IMR-90 (cell line): ENCODE measurements around the gene PLPP1. TPM values are rescaled to one million over a fixed set of nuclear protein-coding genes. Genes with fewer than 3 reads are reported as not detected.

ENCODE experiments used
- ATAC-seq: fragments of 200-7000 bp; cut with Tn5 transposase; 2 replicates; pipeline ENCODE4 v1.9.1; 2020; ENCODE audit warnings: low read depth, mild to moderate bottlenecking, moderate library complexity
- BruUV-seq: library from RNA; stranded (reverse); fragments of 400-500 nt; replicated peaks from 2 replicates; lab custom pipeline; 2021; lab: Mats Ljungman, UMichigan
- CTCF ChIA-PET: fragments of 300-600 bp; formaldehyde crosslinking; extraction: SDS; loops from one replicate; lab custom pipeline; 2021; ENCODE audit warnings: antibody characterized with exemption; lab: Yijun Ruan, JAX
- POLR2A ChIA-PET: fragments of 300-600 bp; sonication (Branson Sonifier 250); formaldehyde crosslinking; loops from one replicate; lab custom pipeline; 2022; ENCODE audit warnings: antibody characterized with exemption; ENCODE audit not compliant: unreplicated experiment; lab: Charles Lee
- DNase-seq: peaks from one replicate; pipeline ENCODE4 v3.0.0; 2013
- H2AFZ ChIP-seq: replicated peaks from 2 replicates; pipeline ENCODE3; 2013; ENCODE audit warnings: low read length, mild to moderate bottlenecking; ENCODE audit not compliant: poor library complexity
- H2AK5ac ChIP-seq: 2 replicates; pipeline ENCODE4 v1.6.1; 2013; ENCODE audit warnings: low read depth, low read length, inconsistent platforms
- H2AK9ac ChIP-seq: replicated peaks from 2 replicates; pipeline ENCODE3; 2013; ENCODE audit warnings: mild to moderate bottlenecking, low read depth, low read length, moderate library complexity; ENCODE audit not compliant: poor library complexity
- H2BK120ac ChIP-seq: 2 replicates; pipeline ENCODE4 v1.6.1; 2013; ENCODE audit warnings: low read depth, low read length, inconsistent platforms
- H2BK15ac ChIP-seq: 3 replicates; pipeline ENCODE4 v1.6.1; 2013; ENCODE audit warnings: low read depth, low read length, inconsistent platforms
- H2BK20ac ChIP-seq: 2 replicates; pipeline ENCODE4 v1.6.1; 2013; ENCODE audit warnings: low read depth, mild to moderate bottlenecking, inconsistent platforms, low read length, moderate library complexity
- H2BK5ac ChIP-seq: 2 replicates; pipeline ENCODE4 v1.6.1; 2013; ENCODE audit warnings: mild to moderate bottlenecking, low read depth, low read length, inconsistent platforms; ENCODE audit not compliant: poor library complexity, severe bottlenecking
- H3K14ac ChIP-seq: replicated peaks from 2 replicates; pipeline ENCODE4 v1.6.1; 2013; ENCODE audit warnings: low read depth, low read length, inconsistent platforms
- H3K18ac ChIP-seq: 2 replicates; pipeline ENCODE4 v1.6.1; 2013; ENCODE audit warnings: low read depth, low read length, control low read depth
- H3K23ac ChIP-seq: 2 replicates; pipeline ENCODE4 v1.6.1; 2013; ENCODE audit warnings: low read depth, low read length, inconsistent platforms
- H3K27ac ChIP-seq: 2 replicates; pipeline ENCODE4 v1.5.1; 2013; ENCODE audit warnings: mild to moderate bottlenecking, control low read depth, low read length; ENCODE audit not compliant: insufficient read depth
- H3K27me3 ChIP-seq: 2 replicates; pipeline ENCODE4 v1.6.1; 2013; ENCODE audit warnings: low read length; ENCODE audit not compliant: control insufficient read depth, insufficient read depth
- H3K36me3 ChIP-seq: 2 replicates; pipeline ENCODE4 v1.6.1; 2013; ENCODE audit warnings: low read length, mixed read lengths; ENCODE audit not compliant: control insufficient read depth, insufficient read depth
- H3K4ac ChIP-seq: 2 replicates; pipeline ENCODE4 v1.6.1; 2013; ENCODE audit warnings: low read depth, low read length, inconsistent platforms
- H3K4me1 ChIP-seq: 2 replicates; pipeline ENCODE4 v1.6.1; 2013; ENCODE audit warnings: low read length, mixed read lengths; ENCODE audit not compliant: control insufficient read depth, insufficient read depth
- H3K4me2 ChIP-seq: 2 replicates; pipeline ENCODE4 v1.6.1; 2013; ENCODE audit warnings: low read depth, mild to moderate bottlenecking, control low read depth, low read length, moderate library complexity
- H3K4me3 ChIP-seq: 2 replicates; pipeline ENCODE4 v1.5.1; 2013; ENCODE audit warnings: low read depth, mild to moderate bottlenecking, control low read depth, low read length, moderate library complexity; ENCODE audit not compliant: insufficient read depth
- H3K56ac ChIP-seq: 2 replicates; pipeline ENCODE4 v1.6.1; 2013; ENCODE audit warnings: low read length, inconsistent platforms; ENCODE audit not compliant: insufficient read depth; ENCODE audit errors: extremely low read depth
- H3K79me1 ChIP-seq, 2 experiments: 2 replicates each; pipeline ENCODE4 v1.6.1; 2013; ENCODE audit warnings: low read length in 2 of 2, inconsistent platforms in 1 of 2, low read depth in 1 of 2
- H3K9ac ChIP-seq: 2 replicates; pipeline ENCODE4 v1.6.1; 2013; ENCODE audit warnings: low read depth, low read length, control low read depth
- H3K9me1 ChIP-seq: 2 replicates; pipeline ENCODE4 v1.6.1; 2013; ENCODE audit warnings: low read length, inconsistent platforms; ENCODE audit not compliant: insufficient read depth
- H3K9me3 ChIP-seq: 2 replicates; pipeline ENCODE4 v1.6.1; 2013; ENCODE audit warnings: low read length; ENCODE audit not compliant: control insufficient read depth, insufficient read depth
- H4K20me1 ChIP-seq: 2 replicates; pipeline ENCODE4 v1.6.1; 2013; ENCODE audit warnings: low read length, inconsistent platforms; ENCODE audit not compliant: insufficient read depth
- H4K5ac ChIP-seq: 2 replicates; pipeline ENCODE4 v1.6.1; 2013; ENCODE audit warnings: mild to moderate bottlenecking, low read depth, low read length, control low read depth
- H4K8ac ChIP-seq, 2 experiments: 2 replicates each; pipeline ENCODE4 v1.6.1; 2013; ENCODE audit warnings: low read depth in 2 of 2, low read length in 2 of 2, control low read depth in 1 of 2, inconsistent platforms in 1 of 2
- H4K91ac ChIP-seq: 2 replicates; pipeline ENCODE4 v1.6.1; 2013; ENCODE audit warnings: low read depth, low read length, inconsistent platforms; ENCODE audit not compliant: insufficient read depth
- BHLHE40 ChIP-seq: fragments of 150-350 bp; IDR thresholded peaks from 2 replicates; pipeline ENCODE4 v1.6.1; 2016; ENCODE audit warnings: mild to moderate bottlenecking, low read depth, low read length
- RAD21 ChIP-seq: IDR thresholded peaks from 2 replicates; pipeline ENCODE4 v1.6.1; 2012; ENCODE audit warnings: low read length, improper control_type of control experiment
- RFX5 ChIP-seq: IDR thresholded peaks from 2 replicates; pipeline ENCODE4 v1.8.0; 2012; ENCODE audit warnings: low read depth, mild to moderate bottlenecking, low read length, moderate library complexity
- WGBS, 2 experiments: methylation state at CpG; one replicate each; pipeline versions ENCODE4 v1.1.5 to v1.1.7; 2013; ENCODE audit warnings: missing lambda C conversion rate in 2 of 2; ENCODE audit not compliant: insufficient read length in 1 of 2; ENCODE audit errors: extremely low coverage in 2 of 2; 5-methylcytosine and 5-hydroxymethylcytosine counted together
- dilution Hi-C: fragments of 300-500 bp; cut with HindIII; formaldehyde crosslinking; loops from one replicate; pipeline ENCODE4 v1.14.3; 2018; ENCODE audit warnings: low sequenced_read_pairs; ENCODE audit not compliant: unreplicated experiment
- in situ Hi-C: fragments of 300-500 bp; cut with MboI; formaldehyde crosslinking; loops from 3 replicates; pipeline ENCODE4 v1.14.3; 2019; ENCODE audit warnings: low sequenced_read_pairs, inconsistent platforms, mixed read lengths
- intact Hi-C: fragments of 100-400 bp; cut with micrococcal nuclease; formaldehyde crosslinking; loops from 2 replicates; pipeline ENCODE4 v1.10.0; 2022
- polyA plus RNA-seq, 3 experiments: library from polyadenylated mRNA; depleted of rRNA; stranded (reverse); fragments of >200 nt; gene quantifications; 2 replicates each; pipeline ENCODE4 v1.2.3, GENCODE V29; 2012; ENCODE audit warnings: low replicate concordance in 1 of 3
- total RNA-seq: library from RNA; depleted of rRNA; stranded (reverse); fragments of >200 nt; gene quantifications from 2 replicates; pipeline ENCODE4 v1.2.3, GENCODE V29; 2012
- TF ChIP-seq, protein P1 (sequence below): fragments of 150-350 bp; IDR thresholded peaks from 2 replicates; pipeline ENCODE4 v1.6.1; 2017; ENCODE audit warnings: mild to moderate bottlenecking, antibody characterized with exemption, low read length, low read depth

Gene PLPP1
- total and polyA plus RNA-seq, 2 of the 4 experiments (the other 2 are of a cell fraction), result 19.2 to 21.3 TPM

DNA sequence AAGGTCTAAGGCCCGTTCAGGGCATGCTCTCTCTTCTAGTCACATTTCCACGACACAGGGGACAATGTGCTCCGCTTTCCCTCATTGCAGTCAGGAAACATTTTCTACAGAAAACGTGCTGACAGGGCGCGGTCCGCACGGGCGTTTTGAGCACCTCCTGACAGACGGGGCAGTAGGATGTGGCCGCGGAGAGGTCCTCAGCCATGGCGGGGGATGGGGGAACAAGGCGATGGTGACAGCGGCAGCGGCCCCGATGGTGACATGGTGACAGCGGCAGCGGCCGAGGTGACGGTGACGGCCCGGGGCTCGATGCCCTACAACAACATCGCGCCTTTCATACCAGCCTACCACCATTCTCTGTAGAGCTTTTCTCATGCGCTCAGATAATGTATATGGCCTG, 4.1 kb downstream of the PLPP1 start:
- H2BK15ac ChIP-seq, result no peak overlapping the region
- BruUV-seq, result no TSS peak
- H2BK120ac ChIP-seq, result no peak overlapping the region
- H4K91ac ChIP-seq, result no peak overlapping the region
- H3K9ac ChIP-seq, result no peak overlapping the region
- no peak overlapping the region for H2AK9ac ChIP-seq
- H3K4me3 ChIP-seq, result no peak overlapping the region
- 89% methylated on average over 12 of the region's 27 CpGs; no CpG with 5 or more reads in 1 of the 2 experiments for WGBS, 2 experiments
- no peak overlapping the region for H3K4ac ChIP-seq
- no peak overlapping the region for H2AFZ ChIP-seq
- H4K8ac ChIP-seq, result no peak overlapping the region
- no peak overlapping the region for H2BK20ac ChIP-seq
- no peak overlapping the region; the same call in 1 of the 2 replicates for H2AK5ac ChIP-seq
- H3K4me1 ChIP-seq, result 0 out of 2 replicates have a peak, but pooled peaks cover 2% of the 10 kb centered on the region
- ChIA-PET CTCF (no interaction called here), POLR2A (no interaction called here)
- H3K18ac ChIP-seq, result no peak overlapping the region
- peaks cover 11 to 32% of the 10 kb centered on the region in 2 experiments for H3K79me1 ChIP-seq
- no peak overlapping the region for H4K5ac ChIP-seq
- DNase-seq (no peak), ATAC-seq (no peak)
- intact Hi-C loops, result loop anchor here (5.0 to 10.0 kb wide), 2 partner anchors 147 to 186 kb away; no protein-coding TSS in a partner anchor
- TF ChIP-seq RFX5 (no peak), BHLHE40 (no peak), RAD21 (no peak)
- TF ChIP-seq, protein P1, sequence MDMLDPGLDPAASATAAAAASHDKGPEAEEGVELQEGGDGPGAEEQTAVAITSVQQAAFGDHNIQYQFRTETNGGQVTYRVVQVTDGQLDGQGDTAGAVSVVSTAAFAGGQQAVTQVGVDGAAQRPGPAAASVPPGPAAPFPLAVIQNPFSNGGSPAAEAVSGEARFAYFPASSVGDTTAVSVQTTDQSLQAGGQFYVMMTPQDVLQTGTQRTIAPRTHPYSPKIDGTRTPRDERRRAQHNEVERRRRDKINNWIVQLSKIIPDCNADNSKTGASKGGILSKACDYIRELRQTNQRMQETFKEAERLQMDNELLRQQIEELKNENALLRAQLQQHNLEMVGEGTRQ, result no peak
- in situ Hi-C loops, result no loop called here
- H3K27me3 ChIP-seq, result no peaks in the 10 kb centered on the region
- H3K36me3 ChIP-seq, result no peaks in the 10 kb centered on the region
- H3K9me1 ChIP-seq, result no peaks in the 10 kb centered on the region
- H3K9me3 ChIP-seq, result no peaks in the 10 kb centered on the region
- H3K4me2 ChIP-seq, result no peak overlapping the region
- H2BK5ac ChIP-seq, result no peak overlapping the region
- no peak overlapping the region for H3K23ac ChIP-seq
- H3K56ac ChIP-seq, result no peak overlapping the region
- H3K14ac ChIP-seq, result no peak overlapping the region
- dilution Hi-C loops, result no loop called here
- no peak overlapping the region for H3K27ac ChIP-seq
- peaks cover 11% of the 10 kb centered on the region for H4K20me1 ChIP-seq
